ENCODE measurements around the gene THBS4. TPM values are rescaled to one million over a fixed set of nuclear protein-coding genes. Genes with fewer than 3 reads are reported as not detected.
"Not testable (repeated sequence)": the region's sequence is repeated elsewhere in the genome, so short reads cannot be mapped to it uniquely, and the experiment has no call there.

Gene THBS4
- total RNA-seq, 1 donor from 2014 or later, result 6.9 TPM

- no peak overlapping the region for H3K27ac Mint-ChIP-seq (ENCODE audit: unreplicated experiment)
- no peaks in the 10 kb centered on the region for H3K36me3 Mint-ChIP-seq (ENCODE audit: low read depth)
- DNase-seq (ENCODE audit: low read depth, low spot score), result no peak
- H3K27me3 Mint-ChIP-seq (ENCODE audit: low read depth), result no peaks in the 10 kb centered on the region
- no peak overlapping the region for H3K4me3 Mint-ChIP-seq
- H3K9me3 Mint-ChIP-seq, result no peaks in the 10 kb centered on the region
- peaks cover 38% of the 10 kb centered on the region for H3K4me1 Mint-ChIP-seq
- no peak for TF ChIP-seq CTCF (conservative IDR thresholded peaks at IDR 0.05)
These were observed 55.7 kb downstream of the THBS4 start for GRCh38 chr5:80090884-80091166.

GRCh38 chr5:80091792-80092192 is 56.6 kb downstream of the THBS4 start:
- not testable (repeated sequence) for H3K27ac Mint-ChIP-seq (ENCODE audit: unreplicated experiment); H3K9me3 Mint-ChIP-seq
- DNase-seq (ENCODE audit: low read depth, low spot score), result peak; percentile 12

DNA sequence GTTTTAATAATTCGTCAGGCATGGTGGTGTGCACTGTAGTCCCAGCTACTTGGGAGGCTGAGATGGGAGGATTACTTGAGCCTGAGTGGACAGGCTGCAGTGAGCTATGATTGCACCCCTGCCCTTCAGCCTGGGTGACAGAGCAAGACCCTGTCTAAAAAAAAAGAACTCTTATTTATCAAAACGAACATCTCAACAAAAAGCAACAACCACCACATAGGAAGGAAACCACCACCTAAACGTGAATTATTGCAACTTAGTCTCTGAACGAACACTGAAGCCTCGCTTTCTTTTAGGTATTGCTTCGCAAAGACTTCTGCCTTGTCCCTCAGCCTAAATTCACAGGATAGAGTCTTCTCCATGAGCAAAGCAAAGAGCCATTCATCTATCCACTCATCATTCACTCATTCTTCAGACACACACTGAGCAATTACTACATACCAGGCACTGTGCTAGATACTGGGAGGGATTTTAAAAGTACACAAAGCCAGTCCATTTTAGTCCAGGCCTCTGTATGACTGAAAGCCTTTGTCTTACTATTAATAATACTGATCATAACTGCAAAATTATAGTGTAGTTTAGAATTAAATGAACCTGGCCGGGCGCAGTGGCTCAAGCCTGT is 57.4 kb downstream of the THBS4 start:
- Mint-ChIP-seq H3K36me3 (ENCODE audit: low read depth) (no peaks in the 10 kb centered on the region), H3K4me3 (no peak overlapping the region), H3K9me3 (no peaks in the 10 kb centered on the region), H3K27ac (ENCODE audit: unreplicated experiment) (no peak overlapping the region), H3K27me3 (ENCODE audit: low read depth) (no peaks in the 10 kb centered on the region), H3K4me1 (peaks cover 39% of the 10 kb centered on the region)
- TF ChIP-seq CTCF (conservative IDR thresholded peaks at IDR 0.05), result no peak
- no peak for DNase-seq (ENCODE audit: low read depth, low spot score)

More at GRCh38 chr5:80091792-80092192, 56.6 kb downstream of the THBS4 start:
- peak; percentile 88 for TF ChIP-seq CTCF (conservative IDR thresholded peaks at IDR 0.05)
- H3K4me1 Mint-ChIP-seq, result peaks cover 33% of the 10 kb centered on the region
- H3K4me3 Mint-ChIP-seq; H3K27me3 Mint-ChIP-seq (ENCODE audit: low read depth); H3K36me3 Mint-ChIP-seq (ENCODE audit: low read depth): not testable (repeated sequence)

DNA sequence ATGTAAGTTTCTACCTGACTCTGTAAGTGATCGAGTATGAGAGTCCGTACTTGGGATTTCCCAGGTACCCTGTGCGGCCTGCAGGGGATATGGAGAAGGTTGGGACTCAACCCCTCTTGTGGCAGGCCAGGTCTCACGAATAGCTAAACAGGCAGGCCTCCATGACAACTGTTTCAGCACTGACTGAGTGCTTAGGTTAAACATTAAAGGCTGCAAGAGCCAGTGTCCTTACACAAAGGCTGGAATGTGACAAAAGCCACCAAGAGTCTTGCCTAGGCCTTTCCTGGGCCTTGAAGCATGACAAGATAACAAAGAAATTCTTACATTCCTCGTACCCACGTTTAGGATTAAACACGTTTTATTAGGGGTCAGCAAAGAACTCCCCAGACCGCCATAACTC is 58.6 kb downstream of the THBS4 start:
- DNase-seq (ENCODE audit: low read depth, low spot score), result no peak
- H3K9me3 Mint-ChIP-seq, result no peaks in the 10 kb centered on the region
- H3K27me3 Mint-ChIP-seq (ENCODE audit: low read depth), result no peaks in the 10 kb centered on the region
- peak overlapping the region; percentile 95 for H3K27ac Mint-ChIP-seq (ENCODE audit: unreplicated experiment)
- peaks cover 39% of the 10 kb centered on the region for H3K4me1 Mint-ChIP-seq
- TF ChIP-seq CTCF (conservative IDR thresholded peaks at IDR 0.05), result no peak
- no peak overlapping the region for H3K4me3 Mint-ChIP-seq
- no peaks in the 10 kb centered on the region for H3K36me3 Mint-ChIP-seq (ENCODE audit: low read depth)

DNA sequence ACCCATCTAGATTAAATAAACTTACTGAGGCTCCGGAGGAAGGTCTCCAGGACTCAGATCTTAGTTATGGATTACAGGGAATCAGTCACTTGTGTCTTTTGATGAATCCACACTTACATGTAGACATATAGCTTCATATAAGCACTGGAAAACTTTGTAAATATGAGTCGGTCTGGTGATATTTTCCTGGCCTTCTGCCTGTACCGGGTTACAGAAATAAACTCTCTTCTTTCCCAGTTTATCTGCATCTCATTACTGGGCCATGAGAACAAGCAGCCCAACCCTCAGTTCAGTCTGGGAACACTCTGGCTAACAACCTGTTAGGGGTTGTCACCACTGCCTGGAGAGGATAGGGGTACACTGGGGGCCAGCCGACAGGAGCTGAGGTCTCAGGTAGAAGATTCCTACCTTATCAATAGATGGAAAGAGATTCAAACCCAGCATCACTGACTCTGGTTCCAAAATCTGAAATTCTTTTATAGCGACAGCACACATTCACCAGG is 59.1 kb downstream of the THBS4 start:
- no peak overlapping the region for H3K4me3 Mint-ChIP-seq
- H3K27me3 Mint-ChIP-seq (ENCODE audit: low read depth), result no peaks in the 10 kb centered on the region
- no peaks in the 10 kb centered on the region for H3K9me3 Mint-ChIP-seq
- H3K36me3 Mint-ChIP-seq (ENCODE audit: low read depth), result no peaks in the 10 kb centered on the region
- DNase-seq (ENCODE audit: low read depth, low spot score), result no peak
- peak overlapping the region; percentile 95 for H3K27ac Mint-ChIP-seq (ENCODE audit: unreplicated experiment)
- H3K4me1 Mint-ChIP-seq, result peaks cover 35% of the 10 kb centered on the region
- TF ChIP-seq CTCF (conservative IDR thresholded peaks at IDR 0.05), result no peak

Data from neural crest cell (in vitro differentiated cells).